Omental fat pad (tissue), 4 donors: ENCODE measurements around the gene CAVIN4. TPM values are rescaled to one million over a fixed set of nuclear protein-coding genes. Genes with fewer than 3 reads are reported as not detected.

Experiments
- ATAC-seq: fragments of 150-250 bp; one replicate; pipeline ENCODE4 v1.9.1; 2016; ENCODE audit warnings: mild to moderate bottlenecking, moderate library complexity; ENCODE audit not compliant: low FRiP score
- DNase-seq: peaks from one replicate; pipeline ENCODE4 v3.0.0-alpha.2; 2019; ENCODE audit warnings: low spot score
- total RNA-seq, 4 donors: library from RNA; depleted of rRNA; stranded (reverse); fragments of >200 nt; gene quantifications; one replicate each; pipeline ENCODE4 v1.1.0, GENCODE V29; 2016
- TF ChIP-seq, protein P1 (sequence below), 3 donors: fragments of 450-650 bp; IDR thresholded peaks; one replicate each; pipeline ENCODE4 v1.5.1; 2016 to 2017; ENCODE audit warnings: antibody characterized with exemption in 3 of 3, mild to moderate bottlenecking in 3 of 3, moderate library complexity in 2 of 3

CAVIN4 gene
- total RNA-seq, 4 donors from 2014 or later, result 0.24 to 0.74 (median 0.31) TPM

- ATAC-seq, result no peak
Observed at GRCh38 chr9:100557053-100557452, 20.8 kb upstream of the CAVIN4 start.

GRCh38 chr9:100561256-100561655, 16.6 kb upstream of the CAVIN4 start:
- ATAC-seq, result no peak
- TF ChIP-seq, protein P1, sequence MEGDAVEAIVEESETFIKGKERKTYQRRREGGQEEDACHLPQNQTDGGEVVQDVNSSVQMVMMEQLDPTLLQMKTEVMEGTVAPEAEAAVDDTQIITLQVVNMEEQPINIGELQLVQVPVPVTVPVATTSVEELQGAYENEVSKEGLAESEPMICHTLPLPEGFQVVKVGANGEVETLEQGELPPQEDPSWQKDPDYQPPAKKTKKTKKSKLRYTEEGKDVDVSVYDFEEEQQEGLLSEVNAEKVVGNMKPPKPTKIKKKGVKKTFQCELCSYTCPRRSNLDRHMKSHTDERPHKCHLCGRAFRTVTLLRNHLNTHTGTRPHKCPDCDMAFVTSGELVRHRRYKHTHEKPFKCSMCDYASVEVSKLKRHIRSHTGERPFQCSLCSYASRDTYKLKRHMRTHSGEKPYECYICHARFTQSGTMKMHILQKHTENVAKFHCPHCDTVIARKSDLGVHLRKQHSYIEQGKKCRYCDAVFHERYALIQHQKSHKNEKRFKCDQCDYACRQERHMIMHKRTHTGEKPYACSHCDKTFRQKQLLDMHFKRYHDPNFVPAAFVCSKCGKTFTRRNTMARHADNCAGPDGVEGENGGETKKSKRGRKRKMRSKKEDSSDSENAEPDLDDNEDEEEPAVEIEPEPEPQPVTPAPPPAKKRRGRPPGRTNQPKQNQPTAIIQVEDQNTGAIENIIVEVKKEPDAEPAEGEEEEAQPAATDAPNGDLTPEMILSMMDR (IDR thresholded peaks at IDR 0.05), result no peak

More at GRCh38 chr9:100557053-100557452, 20.8 kb upstream of the CAVIN4 start:
- DNase-seq, result no peak
- TF ChIP-seq, protein P1 (IDR thresholded peaks at IDR 0.05), result no peak

GRCh38 chr9:100567856-100568255, 10.0 kb upstream of the CAVIN4 start:
- no peak for ATAC-seq
- TF ChIP-seq, protein P1 (IDR thresholded peaks at IDR 0.05), result no peak
- DNase-seq, result no peak

More at GRCh38 chr9:100561256-100561655, 16.6 kb upstream of the CAVIN4 start:
- DNase-seq, result no peak

GRCh38 chr9:100573655-100574260, 4.1 kb upstream of the CAVIN4 start:
- DNase-seq (no peak), ATAC-seq (no peak)
- TF ChIP-seq, protein P1 (IDR thresholded peaks at IDR 0.05), result no peak

- DNase-seq (no peak), ATAC-seq (no peak)
- TF ChIP-seq, protein P1 (IDR thresholded peaks at IDR 0.05), result no peak
Observed at GRCh38 chr9:100575006-100575405, 2.9 kb upstream of the CAVIN4 start.

- TF ChIP-seq, protein P1 (IDR thresholded peaks at IDR 0.05), result no peak
- no peak for DNase-seq
- no peak for ATAC-seq
Observed at GRCh38 chr9:100575765-100576386, 2.0 kb upstream of the CAVIN4 start.

GRCh38 chr9:100578610-100579009, 731 bp downstream of the CAVIN4 start:
- TF ChIP-seq, protein P1 (IDR thresholded peaks at IDR 0.05), result no peak
- ATAC-seq (no peak), DNase-seq (no peak)
